Measurements from ENCODE around the gene CLDN14.

Gene CLDN14

GRCh38 chr21:36479415-36480402, at the start of gene CLDN14:
CLDN14 (minus strand) TSS chr21:36480122; CDS start chr21:36461695, 18,427 bp downstream.
- DNase-seq: no peak

- no peak for DNase-seq
These were observed 48.8 kb upstream of the CLDN14 start for GRCh38 chr21:36528716-36529115.

- no peak for DNase-seq
These were observed 47.4 kb upstream of the CLDN14 start for GRCh38 chr21:36527317-36527716.

GRCh38 chr21:36526104-36526503, 46.2 kb upstream of the CLDN14 start:
- no peak for DNase-seq

- DNase-seq: no peak
These were observed 44.6 kb upstream of the CLDN14 start for GRCh38 chr21:36524477-36524876.

- DNase-seq: no peak
These were observed 42.4 kb upstream of the CLDN14 start for GRCh38 chr21:36522219-36522808.

- DNase-seq: no peak
These were observed 39.1 kb upstream of the CLDN14 start for GRCh38 chr21:36518883-36519492.

- DNase-seq: no peak
These were observed 37.6 kb upstream of the CLDN14 start for GRCh38 chr21:36517366-36518075.

GRCh38 chr21:36516281-36516680, 36.4 kb upstream of the CLDN14 start:
- DNase-seq: no peak

- DNase-seq: no peak
These were observed 33.5 kb upstream of the CLDN14 start for GRCh38 chr21:36513430-36513829.

GRCh38 chr21:36512971-36513370, 33.0 kb upstream of the CLDN14 start:
- DNase-seq: no peak

GRCh38 chr21:36511484-36512220, 31.7 kb upstream of the CLDN14 start:
- no peak for DNase-seq

GRCh38 chr21:36510911-36511310, 31.0 kb upstream of the CLDN14 start:
- no peak for DNase-seq

GRCh38 chr21:36509973-36510664, 30.2 kb upstream of the CLDN14 start:
- no peak for DNase-seq

GRCh38 chr21:36508948-36509347, 29.0 kb upstream of the CLDN14 start:
- no peak for DNase-seq

GRCh38 chr21:36507397-36508018, 27.6 kb upstream of the CLDN14 start:
- no peak for DNase-seq

GRCh38 chr21:36506482-36506881, 26.6 kb upstream of the CLDN14 start:
- DNase-seq: no peak

GRCh38 chr21:36504067-36505058, 24.4 kb upstream of the CLDN14 start:
- DNase-seq: peak; percentile 47

- no peak for DNase-seq
These were observed 22.4 kb upstream of the CLDN14 start for GRCh38 chr21:36502365-36502764.

- no peak for DNase-seq
These were observed 21.6 kb upstream of the CLDN14 start for GRCh38 chr21:36501589-36501892.

Measured in retina (tissue), 1 donor.